ENCODE data around the gene MOBP. TPM values are rescaled to one million over a fixed set of nuclear protein-coding genes. Genes with fewer than 3 reads are reported as not detected.

The MOBP gene
- total RNA-seq, 4 donors from 2014 or later = not detected

- no peak for TF ChIP-seq CTCF (IDR thresholded peaks at IDR 0.05; ENCODE audit: low read depth)
Measured at GRCh38 chr3:39531066-39531465, 63.6 kb downstream of the MOBP start.

GRCh38 chr3:39531665-39532064 lies 64.2 kb downstream of the MOBP start:
- TF ChIP-seq CTCF (IDR thresholded peaks at IDR 0.05; ENCODE audit: low read depth) = no peak

GRCh38 chr3:39532777-39533176 lies 65.3 kb downstream of the MOBP start:
- no peak for TF ChIP-seq CTCF (IDR thresholded peaks at IDR 0.05; ENCODE audit: low read depth)

GRCh38 chr3:39533226-39533625 lies 65.7 kb downstream of the MOBP start:
- TF ChIP-seq CTCF (IDR thresholded peaks at IDR 0.05; ENCODE audit: low read depth) = no peak

- no peak for TF ChIP-seq CTCF (IDR thresholded peaks at IDR 0.05; ENCODE audit: low read depth)
Measured at GRCh38 chr3:39540162-39540921, 72.9 kb downstream of the MOBP start.

- TF ChIP-seq CTCF (IDR thresholded peaks at IDR 0.05; ENCODE audit: low read depth) = no peak
Measured at GRCh38 chr3:39541442-39541841, 74.0 kb downstream of the MOBP start.

- TF ChIP-seq CTCF (IDR thresholded peaks at IDR 0.05; ENCODE audit: low read depth) = no peak
Measured at GRCh38 chr3:39541917-39542329, 74.4 kb downstream of the MOBP start.
